ENCODE measurements around the gene ANKIB1. TPM values are rescaled to one million over a fixed set of nuclear protein-coding genes. Genes with fewer than 3 reads are reported as not detected.

Gene ANKIB1
- total and polyA plus RNA-seq, 2 donors from 2014 or later, result 10.7 to 59.0 TPM

DNA sequence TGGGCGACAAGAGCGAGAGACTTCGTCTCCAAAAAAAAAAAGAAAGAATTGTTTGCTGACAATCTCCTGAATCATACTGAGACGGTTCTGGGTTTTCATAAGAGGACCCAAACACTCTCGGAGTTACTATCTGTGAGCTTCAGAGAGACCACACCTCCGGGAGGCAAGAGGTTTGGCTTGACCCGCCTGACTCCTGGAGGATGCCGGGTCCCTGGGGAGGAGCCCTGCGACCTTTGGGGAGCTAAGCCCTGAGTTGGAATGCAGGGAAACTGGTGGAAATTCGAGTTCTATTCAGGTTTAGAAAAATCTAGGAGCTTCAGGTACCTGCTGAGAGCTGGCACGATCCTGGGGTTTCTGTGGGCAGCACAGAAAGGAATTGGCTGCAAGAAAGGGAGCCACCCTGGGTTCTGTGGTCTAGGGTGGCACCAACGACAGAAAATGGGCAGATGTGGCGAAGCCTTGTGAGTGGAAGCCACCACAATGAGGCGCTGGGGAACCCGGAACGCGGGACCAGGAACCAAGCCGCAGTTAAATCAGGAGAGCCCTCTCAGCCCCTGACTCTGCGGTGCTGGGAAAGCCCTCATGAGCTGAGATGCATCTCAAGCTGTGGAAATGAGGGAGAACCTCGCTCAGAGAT lies 179.7 kb downstream of the ANKIB1 start:
- DNase-seq, result peak in 1 of 5 donors; percentile 71
- intact Hi-C loops (cut with DNase I), result no loop called here
- FAIRE-seq, result no peak

DNA sequence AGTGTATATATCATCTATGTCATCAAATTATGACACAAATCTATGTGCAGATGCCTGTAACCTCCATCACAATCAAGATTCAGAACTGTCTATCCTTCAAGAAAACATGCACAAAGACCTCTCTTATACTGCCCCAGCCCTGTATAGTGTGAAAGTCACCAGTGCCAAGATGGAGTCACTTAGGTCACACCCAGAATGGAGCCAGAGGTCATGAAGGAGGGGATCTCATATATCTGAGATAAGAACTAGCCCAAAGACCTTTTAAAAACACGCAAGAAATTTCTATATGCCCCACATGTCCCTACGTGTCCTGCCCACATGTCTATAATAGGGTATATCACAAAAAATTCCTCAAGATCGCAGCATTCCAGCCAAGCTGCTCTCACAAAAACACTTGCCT lies 181.4 kb downstream of the ANKIB1 start:
- no peak for DNase-seq
- Histone ChIP-seq H3K9ac (ENCODE audit: low read length in 3 of 3) (no peak overlapping the region), H3K27ac (ENCODE audit: low read depth in 2 of 2, low read length in 2 of 2) (no peak overlapping the region), H3K9me3 (ENCODE audit: control insufficient read depth in 2 of 3, insufficient read depth in 1 of 3, low read length in 3 of 3) (no peaks in the 10 kb centered on the region), H3K36me3 (ENCODE audit: control insufficient read depth in 2 of 3, insufficient read depth in 3 of 3, low read length in 3 of 3) (no peaks in the 10 kb centered on the region), H3K4me1 (ENCODE audit: control insufficient read depth in 2 of 3, insufficient read depth in 2 of 3, low read depth in 1 of 3, low read length in 3 of 3) (no peaks in the 10 kb centered on the region), H3K27me3 (ENCODE audit: control insufficient read depth, insufficient read depth, low read length) (no peaks in the 10 kb centered on the region), H3K4me3 (ENCODE audit: low read length in 3 of 3) (no peak overlapping the region)
- no peak for FAIRE-seq
- TF ChIP-seq, protein P1, sequence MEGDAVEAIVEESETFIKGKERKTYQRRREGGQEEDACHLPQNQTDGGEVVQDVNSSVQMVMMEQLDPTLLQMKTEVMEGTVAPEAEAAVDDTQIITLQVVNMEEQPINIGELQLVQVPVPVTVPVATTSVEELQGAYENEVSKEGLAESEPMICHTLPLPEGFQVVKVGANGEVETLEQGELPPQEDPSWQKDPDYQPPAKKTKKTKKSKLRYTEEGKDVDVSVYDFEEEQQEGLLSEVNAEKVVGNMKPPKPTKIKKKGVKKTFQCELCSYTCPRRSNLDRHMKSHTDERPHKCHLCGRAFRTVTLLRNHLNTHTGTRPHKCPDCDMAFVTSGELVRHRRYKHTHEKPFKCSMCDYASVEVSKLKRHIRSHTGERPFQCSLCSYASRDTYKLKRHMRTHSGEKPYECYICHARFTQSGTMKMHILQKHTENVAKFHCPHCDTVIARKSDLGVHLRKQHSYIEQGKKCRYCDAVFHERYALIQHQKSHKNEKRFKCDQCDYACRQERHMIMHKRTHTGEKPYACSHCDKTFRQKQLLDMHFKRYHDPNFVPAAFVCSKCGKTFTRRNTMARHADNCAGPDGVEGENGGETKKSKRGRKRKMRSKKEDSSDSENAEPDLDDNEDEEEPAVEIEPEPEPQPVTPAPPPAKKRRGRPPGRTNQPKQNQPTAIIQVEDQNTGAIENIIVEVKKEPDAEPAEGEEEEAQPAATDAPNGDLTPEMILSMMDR (IDR thresholded peaks at IDR 0.05; ENCODE audit: borderline replicate concordance, extremely low read depth, insufficient read depth), result no peak
- intact Hi-C loops (cut with DNase I), result no loop called here

More for the DNA sequence above, 179.7 kb downstream of the ANKIB1 start:
- Histone ChIP-seq H3K9me3 (ENCODE audit: control insufficient read depth in 2 of 3, insufficient read depth in 1 of 3, low read length in 3 of 3) (no peaks in the 10 kb centered on the region), H3K27ac (ENCODE audit: low read depth in 2 of 2, low read length in 2 of 2) (no peak overlapping the region), H3K4me3 (ENCODE audit: low read length in 3 of 3) (no peak overlapping the region), H3K27me3 (ENCODE audit: control insufficient read depth, insufficient read depth, low read length) (no peaks in the 10 kb centered on the region), H3K36me3 (ENCODE audit: control insufficient read depth in 2 of 3, insufficient read depth in 3 of 3, low read length in 3 of 3) (no peaks in the 10 kb centered on the region), H3K9ac (ENCODE audit: low read length in 3 of 3) (no peak overlapping the region), H3K4me1 (ENCODE audit: control insufficient read depth in 2 of 3, insufficient read depth in 2 of 3, low read depth in 1 of 3, low read length in 3 of 3) (no peaks in the 10 kb centered on the region)
- TF ChIP-seq, protein P1 (IDR thresholded peaks at IDR 0.05; ENCODE audit: borderline replicate concordance, extremely low read depth, insufficient read depth), result no peak

DNA sequence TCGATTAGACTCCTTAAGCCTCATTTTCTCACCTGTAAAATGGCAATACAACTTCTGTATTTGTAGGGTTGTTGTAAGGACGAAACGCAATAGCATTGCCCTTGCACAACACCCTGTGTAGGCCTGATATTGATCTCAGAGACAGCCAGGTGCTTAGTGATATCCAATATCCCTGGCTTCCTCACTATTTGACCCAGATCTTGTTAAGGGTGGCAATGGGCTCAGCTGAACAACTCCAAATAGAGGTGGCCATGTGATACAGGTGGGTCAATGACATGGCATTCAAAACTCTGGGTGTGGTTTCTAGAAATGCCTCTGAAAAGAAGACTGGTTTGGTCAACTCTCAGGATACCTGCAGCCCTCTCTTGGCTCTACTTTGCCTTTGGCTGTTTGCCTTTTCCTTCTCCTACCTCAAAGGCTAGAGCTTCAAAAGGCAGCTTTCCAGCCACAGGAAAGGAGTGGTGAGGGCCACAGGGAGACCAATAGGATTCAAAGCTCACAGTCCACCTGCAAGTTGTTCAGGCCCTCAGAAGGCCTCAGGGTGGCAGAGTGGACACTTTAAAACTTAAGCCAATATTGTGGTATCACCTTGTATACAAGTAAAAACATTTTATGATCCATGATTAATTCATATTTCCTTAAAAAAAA lies 186.6 kb downstream of the ANKIB1 start:
- no peak for DNase-seq
- intact Hi-C loops (cut with DNase I), result no loop called here
- no peak for FAIRE-seq

More for the DNA sequence above, 186.6 kb downstream of the ANKIB1 start:
- Histone ChIP-seq H3K9ac (ENCODE audit: low read length in 3 of 3) (no peak overlapping the region), H3K36me3 (ENCODE audit: control insufficient read depth in 2 of 3, insufficient read depth in 3 of 3, low read length in 3 of 3) (no peaks in the 10 kb centered on the region), H3K4me1 (ENCODE audit: control insufficient read depth in 2 of 3, insufficient read depth in 2 of 3, low read depth in 1 of 3, low read length in 3 of 3) (no peaks in the 10 kb centered on the region), H3K27ac (ENCODE audit: low read depth in 2 of 2, low read length in 2 of 2) (no peak overlapping the region), H3K27me3 (ENCODE audit: control insufficient read depth, insufficient read depth, low read length) (no peaks in the 10 kb centered on the region), H3K9me3 (ENCODE audit: control insufficient read depth in 2 of 3, insufficient read depth in 1 of 3, low read length in 3 of 3) (no peaks in the 10 kb centered on the region), H3K4me3 (ENCODE audit: low read length in 3 of 3) (no peak overlapping the region)
- TF ChIP-seq, protein P1 (IDR thresholded peaks at IDR 0.05; ENCODE audit: borderline replicate concordance, extremely low read depth, insufficient read depth), result no peak

Data from kidney (tissue), 14 donors.